ENCODE data around the gene DAPK2. TPM values are rescaled to one million over a fixed set of nuclear protein-coding genes. Genes with fewer than 3 reads are reported as not detected.

DAPK2 gene
- total and polyA plus RNA-seq, 2 of the 13 experiments (the other 11 are each of a cell fraction or from before 2014, with no cell fraction given): 0.33 to 0.63 TPM

GRCh38 chr15:64051407-64052259 lies 5.3 kb upstream of the DAPK2 start:
- H3K36me3 ChIP-seq (replicated peaks in 1 of 2; ENCODE audit: control insufficient read depth in 1 of 2, insufficient read depth in 2 of 2, low read length in 2 of 2): no peaks in the 10 kb centered on the region
- DNase-seq (ENCODE audit: low spot score) (no peak), FAIRE-seq (no peak), ATAC-seq (peak; percentile 69)
- in situ Hi-C loops (cut with HindIII; ENCODE audit: extremely low pct_ligation_motif_present, low pct_unique_long_range_greater_than_20kb) (loop anchor here (5.0 kb wide), 1 partner anchor 104 kb away; no protein-coding TSS in a partner anchor), intact Hi-C loops (cut with micrococcal nuclease; ENCODE audit: unreplicated experiment) (no loop called here)
- ChIA-PET CTCF (ENCODE audit: low intra/inter-chr PET ratio, low total read pairs) (no interaction called here), POLR2A (no interaction called here)
- BruUV-seq (replicated peaks): no TSS peak
- no peaks in the 10 kb centered on the region for H3K9me3 ChIP-seq (ENCODE audit: low read length)
- H3K27ac ChIP-seq (ENCODE audit: extremely low read length, insufficient read depth, low read length): no peak overlapping the region
- no peak overlapping the region for H3K9ac ChIP-seq (ENCODE audit: insufficient read depth, low read depth, low read length)
- no peaks in the 10 kb centered on the region for H3K79me2 ChIP-seq (ENCODE audit: insufficient read depth, low read length)
- peaks cover 1 to 19% of the 10 kb centered on the region in 2 experiments; a peak in 4 of 5 replicates for H3K27me3 ChIP-seq (ENCODE audit: control insufficient read depth in 1 of 2, insufficient read depth in 2 of 2, low read length in 2 of 2)
- no peak overlapping the region for H3K4me3 ChIP-seq (replicated peaks in 1 of 3; ENCODE audit: insufficient read depth in 1 of 3, low read depth in 2 of 3, low read length in 3 of 3)
- H4K20me1 ChIP-seq (ENCODE audit: insufficient read depth, low read length): no peaks in the 10 kb centered on the region
- WGBS (ENCODE audit: low lambda C conversion rate): 60% methylated on average over 3 of the region's 6 CpGs
- H3K4me1 ChIP-seq (ENCODE audit: insufficient read depth, low read length): peaks cover 38% of the 10 kb centered on the region
- no peak overlapping the region for H2AFZ ChIP-seq (ENCODE audit: low read length)
- H3K4me2 ChIP-seq (ENCODE audit: low read depth, low read length): peak overlapping the region; percentile 24; the same call in 1 of the 2 replicates
- TF ChIP-seq SALL1 (CRISPR knock-in tag; IDR thresholded peaks at IDR 0.05): peak; percentile 70
- peak; percentile 49; the same call in 1 of the 2 replicates for TF ChIP-seq PAXIP1 (CRISPR knock-in tag; conservative IDR thresholded peaks at IDR 0.05)
- TF ChIP-seq RFXANK (CRISPR knock-in tag; IDR thresholded peaks at IDR 0.05): no peak
- TF ChIP-seq ZNF263 (CRISPR knock-in tag; IDR thresholded peaks at IDR 0.05): peak; percentile 41; the same call in 1 of the 2 replicates
- TF ChIP-seq UBTF (CRISPR knock-in tag; IDR thresholded peaks at IDR 0.05): peak; percentile 30; the same call in 1 of the 2 replicates
- no peak for TF ChIP-seq ZNF570 (CRISPR knock-in tag; IDR thresholded peaks at IDR 0.05; ENCODE audit: borderline replicate concordance)
- peak; percentile 59 for TF ChIP-seq NR2F6 (IDR thresholded peaks at IDR 0.05)
- TF ChIP-seq NR2F6 (CRISPR knock-in tag; IDR thresholded peaks at IDR 0.05): 0 out of 2 replicates have a peak, but pooled peaks have one; percentile 56
- TF ChIP-seq HDAC2 (CRISPR knock-in tag; IDR thresholded peaks at IDR 0.05): 0 out of 2 replicates have a peak, but pooled peaks have one; percentile 16
- TF ChIP-seq SOX6 (IDR thresholded peaks at IDR 0.05): no peak
- TF ChIP-seq SOX6 (CRISPR knock-in tag; IDR thresholded peaks at IDR 0.05): peak; percentile 49; the same call in 1 of the 2 replicates
- peak; percentile 29; the same call in 1 of the 2 replicates for TF ChIP-seq RXRA (CRISPR knock-in tag; IDR thresholded peaks at IDR 0.05)
- no peak for TF ChIP-seq GATA4 (IDR thresholded peaks at IDR 0.05; ENCODE audit: borderline replicate concordance, low read depth)
- TF ChIP-seq NR2F2 (IDR thresholded peaks at IDR 0.05; ENCODE audit: borderline replicate concordance, low read depth): peak; percentile 48; the same call in 1 of the 2 replicates
- peak; percentile 59; the same call in 1 of the 2 replicates for TF ChIP-seq TFAP4 (IDR thresholded peaks at IDR 0.05; ENCODE audit: borderline replicate concordance, low read depth)
- TF ChIP-seq TFE3 (CRISPR knock-in tag; IDR thresholded peaks at IDR 0.05): no peak
- 0 out of 2 replicates have a peak, but pooled peaks have one; percentile 23 for TF ChIP-seq MED1 (CRISPR knock-in tag; IDR thresholded peaks at IDR 0.05)

Measured in HepG2 (cell line).